GM19438 (cell line): ENCODE results near the gene DPP10.

ENCODE experiments used
- ATAC-seq: cut with Tn5 transposase; IDR thresholded peaks from one replicate; pipeline ENCODE4 v1.9.1; 2021; ENCODE audit warnings: low read depth; ENCODE audit not compliant: unreplicated experiment

DPP10 gene

GRCh38 chr2:115807276-115807675 lies 1364.8 kb downstream of the DPP10 start:
- ATAC-seq = no peak

GRCh38 chr2:115825912-115826311 lies 1383.5 kb downstream of the DPP10 start:
- no peak for ATAC-seq

GRCh38 chr2:115833196-115833595 lies 1390.8 kb downstream of the DPP10 start:
- no peak for ATAC-seq

- ATAC-seq = no peak
Observed at GRCh38 chr2:115838539-115838938, 1396.1 kb downstream of the DPP10 start.

- no peak for ATAC-seq
Observed at GRCh38 chr2:115842306-115842705, 1399.9 kb downstream of the DPP10 start.

GRCh38 chr2:115848192-115848591 lies 1405.8 kb downstream of the DPP10 start:
- ATAC-seq = no peak

GRCh38 chr2:115867024-115867423 lies 1424.6 kb downstream of the DPP10 start:
- no peak for ATAC-seq

GRCh38 chr2:115874427-115874826 lies 1432.0 kb downstream of the DPP10 start:
- no peak for ATAC-seq

- no peak for ATAC-seq
Observed at GRCh38 chr2:115880558-115880957, 1438.1 kb downstream of the DPP10 start.

GRCh38 chr2:115887209-115887776 lies 1444.9 kb downstream of the DPP10 start:
- ATAC-seq = no peak
